Activated CD8-positive, alpha-beta memory T cell treated with anti-CD3 and anti-CD28 coated beads, Interleukin-2, amount 50 U/mL, for 4 hours (primary cell): Measurements from ENCODE around the gene CAV1.

Source experiments
- DNase-seq: peaks from one replicate; pipeline ENCODE4 v3.0.0-alpha.2; 2020

The CAV1 gene

DNA sequence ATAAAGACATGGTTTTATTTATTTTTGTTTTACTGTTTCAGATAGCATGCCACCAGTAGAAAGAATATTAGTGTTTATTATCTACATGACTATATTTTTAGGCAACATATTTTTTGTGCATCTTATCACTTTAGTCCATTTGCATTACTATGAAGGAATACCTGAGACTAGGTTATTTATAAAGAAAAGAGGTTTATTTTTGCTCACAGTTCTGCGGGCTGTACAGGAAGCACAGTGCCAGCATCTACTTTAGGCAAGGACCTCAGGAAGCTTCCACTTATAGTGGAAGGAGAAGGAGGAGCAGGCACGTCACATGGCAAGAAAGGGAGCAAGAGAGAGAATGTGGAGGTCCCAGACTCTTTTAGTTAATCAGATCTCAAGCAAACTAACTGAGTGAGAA is 19.6 kb upstream of the CAV1 start:
- DNase-seq: no peak

DNA sequence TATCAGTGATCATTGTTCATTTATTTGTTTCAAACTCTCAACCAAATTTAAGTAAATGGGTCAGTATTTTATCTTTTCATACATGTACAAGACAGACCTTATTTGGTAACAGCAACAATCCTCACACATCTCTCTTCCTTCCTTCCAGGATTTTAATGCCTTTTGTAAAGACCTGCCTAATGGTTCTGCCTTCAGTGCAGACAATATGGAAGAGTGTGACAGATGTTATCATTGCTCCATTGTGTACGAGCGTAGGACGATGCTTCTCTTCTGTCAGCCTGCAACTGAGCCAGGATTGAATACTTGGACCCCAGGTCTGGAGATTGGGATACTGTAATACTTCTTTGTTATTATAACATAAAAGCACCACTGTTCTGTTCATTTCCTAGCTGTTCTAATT is 19.0 kb upstream of the CAV1 start:
- DNase-seq: no peak

DNA sequence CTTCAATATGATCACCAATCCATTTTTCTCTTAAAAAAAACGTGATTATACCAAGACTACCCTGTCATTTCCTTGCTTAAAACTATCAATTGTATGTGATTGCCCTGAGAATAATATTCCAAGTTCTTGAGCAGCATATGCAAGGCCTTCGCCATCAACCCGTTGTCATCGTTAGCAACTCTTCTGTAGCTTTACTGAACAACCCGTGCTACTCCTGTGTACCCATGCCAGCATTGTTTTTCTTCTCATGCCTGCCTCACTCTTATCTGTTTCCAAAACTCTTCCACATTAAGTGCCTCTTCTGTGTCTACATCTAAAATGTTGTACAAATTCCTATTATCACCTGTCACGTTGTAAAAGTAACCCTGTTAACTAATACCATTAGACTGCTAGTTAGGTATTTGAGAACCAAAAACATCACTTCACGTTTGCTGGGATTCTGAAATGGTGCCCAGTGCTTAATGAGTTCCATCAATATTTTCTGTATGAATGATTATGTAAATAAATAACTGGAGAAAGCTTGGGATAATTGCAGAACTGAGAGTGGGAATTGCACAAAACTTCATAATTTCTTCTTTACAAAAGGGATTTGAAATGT is 14.8 kb upstream of the CAV1 start:
- no peak for DNase-seq

DNA sequence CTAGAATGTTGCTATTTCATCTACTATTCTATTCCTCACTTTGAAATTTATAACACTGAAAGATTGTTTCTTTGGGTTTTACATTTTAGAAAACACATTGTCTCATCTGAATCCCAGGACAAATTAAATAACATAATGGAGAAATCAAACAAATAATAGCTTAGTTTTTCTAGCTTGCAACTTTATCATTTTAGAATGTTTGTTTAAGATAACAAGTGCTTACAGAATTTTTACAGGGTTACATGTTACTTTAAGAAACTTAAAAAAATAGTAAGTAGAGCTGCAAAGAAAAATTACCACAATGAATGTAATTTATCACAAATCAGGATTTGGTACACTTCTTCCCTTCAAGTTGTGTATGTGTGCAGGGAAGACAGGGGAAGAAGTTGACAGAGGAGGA is 14.0 kb upstream of the CAV1 start:
- DNase-seq: no peak

DNA sequence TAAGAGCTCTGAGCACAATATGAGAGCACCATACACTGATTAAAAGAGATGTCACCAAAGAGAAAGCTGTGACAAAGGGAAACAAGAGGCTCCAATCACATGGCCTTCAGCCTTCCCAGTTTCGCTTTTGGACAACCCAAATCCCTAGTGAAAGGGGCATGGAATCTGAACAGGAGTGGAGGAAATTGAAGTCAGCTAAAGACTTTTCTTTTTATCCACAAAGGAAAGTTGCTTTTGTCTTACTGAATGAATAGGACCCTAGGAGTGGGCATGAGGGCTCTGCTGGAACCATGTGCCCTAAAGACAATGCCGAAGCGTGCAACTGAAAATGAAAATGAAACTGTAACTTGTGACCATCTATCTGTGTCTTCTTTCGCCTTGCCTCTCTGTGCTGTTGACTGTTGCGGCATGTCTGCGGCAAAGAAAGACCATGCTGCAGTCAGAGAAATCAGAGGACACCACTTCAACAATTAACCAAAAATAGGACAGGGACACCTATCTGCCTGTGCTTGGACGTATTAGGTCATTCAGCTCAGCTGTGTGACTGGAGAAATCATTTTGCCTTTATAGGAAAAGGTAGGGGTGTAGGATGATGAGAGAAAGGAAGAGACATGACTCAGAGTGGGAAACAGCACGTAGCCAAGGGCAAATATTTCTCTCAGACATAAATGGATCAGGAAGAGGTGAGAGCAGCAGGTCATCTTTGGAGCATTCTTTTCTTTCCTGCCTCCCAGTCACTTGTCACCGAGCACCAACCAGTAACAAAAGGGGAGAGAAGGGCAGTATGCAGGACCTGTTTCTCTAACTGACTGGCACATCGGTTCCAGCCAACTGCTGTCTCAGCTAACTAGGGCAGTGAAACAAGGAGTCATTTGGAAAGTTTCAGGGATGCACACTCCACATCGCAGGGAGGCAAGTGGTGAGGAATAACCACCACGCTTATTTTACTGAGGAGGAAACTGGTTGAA is 13.0 kb upstream of the CAV1 start:
- DNase-seq: no peak

DNA sequence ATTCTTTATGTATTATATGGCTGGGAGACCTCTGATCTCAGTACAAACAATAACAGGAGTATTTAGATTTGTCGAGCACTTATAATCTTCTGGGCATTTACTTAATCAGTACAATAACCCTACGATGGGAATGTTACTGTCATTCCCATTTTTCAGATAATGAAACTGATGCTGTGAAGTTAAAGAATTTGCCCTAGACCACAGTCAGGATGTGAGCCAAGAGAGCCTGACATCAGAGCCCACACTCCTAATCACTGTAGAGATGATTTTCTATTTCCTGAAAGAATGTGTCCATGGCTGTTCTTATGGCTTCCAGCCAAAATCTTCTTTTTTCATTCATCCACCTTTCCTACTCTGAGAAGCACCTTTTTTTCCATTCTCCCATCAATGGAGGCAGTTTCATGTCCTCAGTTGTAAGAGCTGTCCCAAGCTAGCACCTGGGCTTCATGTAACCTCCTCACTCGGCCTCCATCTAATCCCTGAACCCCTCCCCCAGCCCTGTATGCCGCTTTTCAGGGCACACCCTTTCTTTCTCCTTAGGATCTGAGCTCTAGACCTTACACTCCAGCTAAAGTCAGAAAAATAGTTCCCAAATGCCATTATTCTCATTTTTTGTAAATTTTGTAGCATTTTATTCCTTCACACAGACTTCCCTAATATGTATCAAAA is 12.2 kb upstream of the CAV1 start:
- DNase-seq: no peak

DNA sequence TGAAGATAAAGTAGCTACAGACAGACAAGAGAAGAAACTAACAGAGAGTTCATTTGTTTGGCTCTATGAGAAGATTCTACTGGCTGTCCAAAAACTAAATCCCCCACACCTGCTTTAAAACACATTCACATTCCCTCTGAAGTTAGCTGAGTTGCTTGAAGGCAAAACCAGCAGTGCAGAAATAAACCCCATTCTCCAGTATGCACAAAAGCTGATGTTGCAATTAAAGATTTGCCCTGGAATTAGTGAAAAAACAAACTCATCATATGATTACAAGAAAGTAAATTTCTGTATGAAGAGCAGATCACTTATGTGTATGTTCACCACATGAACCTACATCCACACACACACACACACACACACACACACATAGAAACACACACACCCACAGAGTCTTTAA is 9.3 kb upstream of the CAV1 start:
- DNase-seq: no peak

DNA sequence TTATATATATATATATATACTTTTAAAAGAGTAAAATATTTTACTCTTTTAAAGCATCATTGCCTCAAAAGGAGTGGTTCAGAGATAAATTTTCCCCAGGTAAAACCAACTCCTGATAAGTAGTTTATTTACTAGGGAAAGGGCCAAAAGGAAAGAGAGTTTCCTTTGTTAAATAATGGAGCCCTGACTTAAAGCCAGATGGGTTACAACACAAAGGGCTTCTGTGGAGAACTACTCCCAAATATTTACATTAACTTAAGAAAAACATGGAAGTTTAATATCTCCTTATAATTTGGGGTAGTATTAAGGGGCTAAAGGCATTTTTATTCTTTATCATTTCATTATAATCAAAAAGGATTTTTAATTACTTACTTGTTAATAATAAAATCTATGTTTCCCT is 8.5 kb upstream of the CAV1 start:
- DNase-seq: no peak

DNA sequence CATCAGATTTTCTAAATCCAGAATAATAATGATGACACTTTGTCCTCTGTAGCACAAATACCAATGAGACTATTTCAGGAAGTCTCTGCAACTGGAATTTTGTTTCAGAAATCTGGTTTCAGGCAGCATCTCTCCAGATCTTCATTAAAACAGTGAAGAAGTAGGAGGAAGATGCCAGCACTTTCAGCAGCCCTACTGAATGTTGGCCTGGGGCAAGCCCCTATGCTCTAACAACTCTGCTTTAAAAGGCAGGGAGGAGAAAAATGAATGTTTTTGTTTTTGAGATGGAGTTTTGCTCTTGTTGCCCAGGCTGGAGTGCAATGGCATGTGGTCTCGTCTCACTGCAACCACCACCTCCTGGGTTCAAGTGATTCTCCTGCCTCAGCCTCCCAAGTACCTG is 7.2 kb upstream of the CAV1 start:
- no peak for DNase-seq

DNA sequence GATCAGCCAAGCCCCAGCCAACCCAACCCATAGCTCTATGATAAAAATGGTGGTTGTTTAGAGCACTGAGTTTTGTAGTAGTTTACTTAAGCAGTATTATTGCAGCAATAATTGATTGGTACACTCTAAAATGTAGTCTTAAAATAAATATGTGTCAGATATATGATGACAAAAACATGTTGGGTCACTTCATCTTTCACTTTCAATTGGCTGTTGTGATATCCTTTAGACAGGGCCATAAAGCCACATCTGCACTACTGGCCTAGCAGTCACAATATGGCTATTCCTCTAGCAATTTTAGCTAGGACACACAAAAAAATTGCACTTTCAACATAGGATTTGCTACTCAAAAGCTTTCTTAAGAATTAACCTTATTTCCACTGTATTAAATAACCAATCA is 5.9 kb upstream of the CAV1 start:
- no peak for DNase-seq

DNA sequence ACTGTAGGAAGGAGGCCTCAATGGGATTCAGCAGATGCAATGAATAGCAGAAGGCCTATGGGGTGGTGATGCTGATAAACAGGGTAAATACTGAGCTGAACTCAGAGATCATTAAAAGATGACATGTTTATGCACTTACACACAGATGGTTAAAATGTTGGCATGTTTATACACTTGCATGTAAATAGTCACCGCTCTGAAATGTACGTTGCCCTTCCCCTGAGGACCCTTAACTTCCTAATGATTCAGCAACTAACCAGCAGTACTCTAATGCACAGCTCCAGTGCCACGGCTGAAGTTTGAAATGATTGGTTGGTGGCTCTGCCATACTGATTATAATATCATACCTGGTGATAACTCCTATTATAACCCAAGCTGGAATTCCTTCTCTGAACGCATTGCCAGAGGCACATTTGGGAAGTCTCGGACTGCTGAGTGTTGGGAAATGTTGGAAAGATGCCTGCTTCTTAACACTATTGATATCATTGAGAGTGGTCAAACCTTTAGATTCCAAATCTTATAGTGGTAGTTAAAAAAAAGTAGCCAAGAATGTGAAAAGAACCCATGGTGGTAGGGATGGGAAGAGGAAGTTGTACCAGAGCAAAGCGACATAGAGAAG is 3.7 kb upstream of the CAV1 start:
- DNase-seq: no peak

DNA sequence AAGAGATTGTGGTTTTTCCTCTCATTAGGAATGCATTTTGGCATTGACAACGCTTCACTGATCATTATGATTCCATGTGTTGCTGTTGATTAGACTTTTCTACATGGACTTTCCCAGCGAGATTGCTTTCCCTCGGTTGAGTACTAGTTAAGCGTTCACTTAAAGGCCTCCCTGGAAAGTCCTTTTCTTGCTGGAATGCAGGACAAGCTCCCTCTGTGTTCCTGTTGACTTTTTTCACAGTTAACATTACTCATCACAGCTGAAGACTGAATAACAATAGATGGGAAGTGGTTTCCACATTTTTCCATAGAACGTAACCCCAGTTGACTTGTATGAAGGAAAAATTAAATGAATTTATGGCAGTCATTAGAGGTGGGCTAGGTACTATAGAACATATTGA is 2.6 kb upstream of the CAV1 start:
- no peak for DNase-seq

DNA sequence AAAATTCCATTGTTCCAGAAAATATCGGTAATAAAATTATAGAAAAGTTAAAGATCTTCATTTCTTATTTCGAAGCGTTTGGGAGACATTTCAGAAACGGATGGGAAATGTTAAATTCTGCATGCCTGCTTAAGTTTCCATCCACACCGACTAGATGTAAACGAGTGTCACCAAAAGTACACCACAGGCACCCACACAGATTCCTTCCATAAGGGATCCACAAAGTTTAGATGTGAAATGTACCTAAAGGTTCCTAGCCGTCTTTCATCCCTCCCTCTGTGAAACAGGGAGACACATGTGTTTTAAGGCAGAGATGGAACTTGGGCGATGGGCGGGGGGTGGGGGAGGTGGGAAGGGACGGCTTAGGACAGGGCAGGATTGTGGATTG is 621 bp upstream of the CAV1 start:
- DNase-seq: no peak

DNA sequence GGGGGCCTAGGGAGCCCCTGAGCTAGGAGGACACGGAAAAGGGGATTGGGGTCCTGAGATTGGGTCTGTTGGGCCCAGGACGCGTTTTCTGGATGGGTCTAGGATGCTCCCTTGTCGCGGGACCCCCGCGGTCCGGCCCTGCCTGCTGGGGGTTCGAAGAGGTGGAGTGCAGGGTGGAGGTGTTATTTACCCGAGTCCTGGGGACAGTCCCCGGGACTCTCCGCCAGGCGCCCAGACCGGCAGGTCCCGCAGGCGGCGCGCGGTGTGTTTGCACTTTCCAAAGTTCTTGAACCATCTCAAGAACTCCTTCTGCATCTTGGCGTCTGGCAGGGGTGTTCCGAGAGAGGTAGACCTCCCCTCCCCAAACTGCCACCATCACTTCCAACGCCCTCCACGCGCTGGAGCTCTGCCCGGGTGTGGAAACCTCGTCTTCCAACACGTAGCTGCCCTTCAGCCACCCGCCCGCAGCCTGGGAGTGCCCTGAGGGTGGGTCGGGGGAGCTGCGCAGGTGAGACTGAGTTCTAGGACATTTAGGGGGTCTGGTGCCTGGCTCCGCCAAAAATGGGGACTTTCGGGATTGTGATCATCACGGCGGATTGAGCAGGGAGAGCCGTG is 569 bp downstream of the CAV1 start:
- peak; percentile 23 for DNase-seq

DNA sequence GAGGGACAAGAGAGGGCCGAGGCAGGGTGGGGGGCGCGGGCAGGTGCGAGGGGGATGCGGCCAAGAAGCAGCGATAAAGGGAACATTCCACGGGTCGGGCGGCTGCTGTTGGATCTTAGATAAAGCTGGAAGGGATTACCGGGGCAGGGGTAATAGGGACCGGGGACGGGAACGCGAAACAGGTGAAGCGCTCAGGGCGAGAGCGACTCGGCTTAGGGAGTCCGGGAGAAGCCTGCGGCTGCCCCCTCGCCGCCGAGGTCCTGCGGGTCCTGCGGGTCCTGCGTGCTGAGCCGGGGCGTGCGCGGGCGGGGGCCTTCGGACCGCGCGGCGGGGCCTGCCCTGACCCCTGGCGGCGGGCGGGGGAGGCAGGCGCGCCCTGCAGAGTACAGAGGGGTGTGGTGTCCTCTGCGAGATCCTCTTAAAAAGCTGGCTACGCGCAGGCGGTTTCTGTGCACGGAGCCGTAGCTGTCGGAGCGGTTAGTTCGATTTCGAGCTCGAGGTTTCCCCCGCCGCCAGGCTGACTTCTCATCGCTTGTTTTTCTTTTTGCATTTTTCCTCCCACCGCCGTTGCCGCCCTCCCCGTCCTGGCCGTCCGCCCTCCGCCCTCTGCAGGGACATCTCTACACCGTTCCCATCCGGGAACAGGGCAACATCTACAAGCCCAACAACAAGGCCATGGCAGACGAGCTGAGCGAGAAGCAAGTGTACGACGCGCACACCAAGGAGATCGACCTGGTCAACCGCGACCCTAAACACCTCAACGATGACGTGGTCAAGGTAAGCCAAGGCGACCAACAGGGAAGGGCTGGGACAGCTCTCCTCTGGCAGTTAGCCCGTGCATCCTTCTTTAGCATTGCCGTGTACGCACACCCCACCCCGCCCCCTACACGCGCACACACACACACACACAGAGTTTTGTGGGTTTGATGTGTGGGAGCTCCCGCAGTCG is 1.4 kb downstream of the CAV1 start:
- peak; percentile 61 for DNase-seq

DNA sequence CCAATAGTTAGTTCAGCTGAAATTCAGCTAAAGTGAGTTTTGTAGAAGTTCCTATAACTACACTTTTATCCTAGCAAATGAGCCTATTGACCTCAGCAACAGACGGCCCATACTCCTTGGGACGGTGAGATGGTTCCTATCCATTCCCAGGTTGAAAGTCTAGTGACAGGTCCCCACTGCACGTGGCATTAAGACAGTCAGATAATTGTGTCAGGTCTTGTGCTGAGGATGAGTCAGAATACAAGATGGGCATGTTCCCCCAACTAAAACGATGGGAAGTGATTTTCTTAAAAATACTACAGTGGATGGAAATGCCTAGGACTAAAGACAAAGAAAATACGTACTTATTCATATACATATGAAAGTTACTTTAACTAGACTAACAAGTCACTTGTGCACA is 2.1 kb downstream of the CAV1 start:
- no peak for DNase-seq

DNA sequence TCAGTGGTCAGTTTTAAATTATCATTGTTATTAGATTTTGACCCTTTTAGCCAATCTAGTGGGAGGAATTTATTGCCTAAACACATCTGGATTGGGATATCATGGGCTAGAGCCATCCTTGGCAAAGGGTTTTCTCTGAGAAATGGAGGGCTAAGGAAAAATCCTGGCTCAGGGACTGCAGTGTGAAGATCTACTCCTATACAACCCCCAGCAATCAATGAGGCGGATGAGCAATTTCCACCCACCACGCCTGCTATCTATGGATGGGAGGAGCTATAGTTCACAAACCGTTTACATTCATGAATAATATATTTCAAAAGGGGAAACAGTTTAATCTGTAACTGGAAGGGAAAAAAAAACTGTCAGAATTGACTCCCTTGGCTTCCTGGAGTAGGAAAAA is 2.7 kb downstream of the CAV1 start:
- no peak for DNase-seq

DNA sequence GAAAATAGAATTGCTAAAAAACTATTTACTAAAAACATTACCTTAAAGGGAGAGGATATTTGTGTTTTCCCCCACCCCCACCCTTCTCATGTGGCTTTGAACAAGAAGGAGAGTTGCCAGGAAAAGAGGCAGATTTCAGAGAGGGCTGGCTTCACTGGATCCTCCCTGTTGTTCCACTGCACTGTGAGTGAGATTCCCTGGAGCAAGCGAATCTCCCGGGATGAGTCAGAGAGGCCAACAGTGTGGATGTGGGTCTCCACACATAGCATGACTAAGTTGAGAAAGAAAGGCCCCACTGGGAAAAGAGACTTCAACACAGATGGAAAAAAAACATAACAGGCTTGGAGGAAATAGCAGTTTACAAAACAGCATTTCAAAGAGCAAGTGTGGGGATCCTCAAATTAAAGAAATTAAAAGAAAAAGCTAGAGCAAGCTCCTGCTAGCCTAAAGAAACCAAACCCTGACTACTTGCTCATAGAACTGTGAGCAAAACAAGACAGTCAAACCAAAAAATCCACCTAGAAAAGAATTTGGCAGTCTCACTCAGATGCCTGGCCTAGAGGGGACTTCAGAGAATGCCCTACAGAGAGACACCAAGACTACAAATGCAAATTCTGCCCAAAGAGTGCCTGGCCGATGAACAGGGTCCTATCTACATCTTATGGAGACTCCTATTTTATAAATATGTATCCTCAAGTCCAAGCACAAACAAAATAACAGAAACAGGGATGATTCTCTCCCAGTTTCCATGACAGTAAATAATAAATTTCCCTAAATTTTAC is 3.4 kb downstream of the CAV1 start:
- DNase-seq: no peak

DNA sequence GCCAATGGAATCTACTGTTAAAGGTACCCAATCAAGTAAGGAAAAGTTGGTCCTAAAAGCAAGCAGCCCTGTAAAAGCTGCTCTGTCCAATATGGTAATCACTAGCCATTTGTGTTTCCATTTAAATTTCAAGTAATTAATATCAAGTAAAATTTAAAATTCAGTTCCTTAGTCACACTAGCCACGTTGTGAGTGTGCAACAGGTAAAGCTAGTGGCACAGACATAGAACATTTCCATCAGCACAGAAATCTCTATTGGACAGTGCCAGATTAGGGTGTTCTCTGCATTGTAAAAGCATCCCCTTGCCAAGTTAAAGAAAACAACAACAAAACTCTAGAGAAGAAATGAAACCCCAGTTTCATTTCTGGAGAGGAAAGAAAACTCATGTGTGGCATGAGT is 4.4 kb downstream of the CAV1 start:
- DNase-seq: no peak

DNA sequence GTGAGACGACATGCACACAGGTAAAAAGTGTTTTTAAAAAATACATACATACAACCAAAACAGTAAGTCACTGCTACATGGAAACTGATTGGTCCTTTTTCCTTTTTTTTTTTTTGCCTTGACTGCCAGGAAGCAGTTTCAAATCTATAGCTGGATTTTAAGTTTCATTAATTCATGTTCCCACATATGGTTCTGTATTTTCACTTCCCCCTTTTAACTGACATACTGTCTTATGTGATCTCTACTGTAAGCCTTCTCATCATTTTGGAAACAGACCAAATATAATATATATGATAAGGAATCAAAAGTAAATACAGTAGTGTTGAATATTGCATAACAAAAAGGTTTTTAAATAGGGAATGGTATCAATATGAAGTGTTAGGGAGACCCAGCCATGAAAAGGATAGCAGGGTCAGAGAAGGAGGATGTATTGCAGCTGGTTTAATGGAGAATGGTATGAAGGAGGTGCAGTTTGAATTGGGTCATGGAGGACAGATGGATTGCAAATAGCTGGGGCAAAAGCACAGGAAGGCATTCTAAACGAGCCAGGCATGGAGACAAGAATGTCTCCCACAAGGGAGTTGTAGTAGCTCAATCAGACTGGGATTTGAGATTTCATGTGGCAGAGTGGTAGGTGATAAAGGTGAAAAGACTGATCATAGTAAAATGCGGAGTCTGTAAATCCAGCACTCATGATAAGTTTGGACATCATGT is 5.4 kb downstream of the CAV1 start:
- DNase-seq: no peak
